ENCODE results near the gene NUDT4. TPM values are rescaled to one million over a fixed set of nuclear protein-coding genes. Genes with fewer than 3 reads are reported as not detected.
"Not testable (repeated sequence)": the region's sequence is repeated elsewhere in the genome, so short reads cannot be mapped to it uniquely, and the experiment has no call there.

The NUDT4 gene
- total RNA-seq, 2 experiments from 2014 or later = 52.2 to 53.1 TPM

GRCh38 chr12:93407054-93407962, 29.6 kb downstream of the NUDT4 start:
- H3K27ac Mint-ChIP-seq = peak overlapping the region; percentile 47
- peaks cover 48% of the 10 kb centered on the region for H3K4me1 Mint-ChIP-seq (ENCODE audit: low read depth)
- CTCF ChIA-PET = interaction anchor here (1.2 to 4.6 kb wide), 3 partner anchors 11 to 27 kb away, joined by 3 to 32 read pairs (median 7); no protein-coding TSS in a partner anchor
- DNase-seq = no peak
- H3K27me3 Mint-ChIP-seq (ENCODE audit: low read depth) = no peaks in the 10 kb centered on the region
- peaks cover 44% of the 10 kb centered on the region for H3K36me3 Mint-ChIP-seq (ENCODE audit: low read depth)
- H3K9me3 Mint-ChIP-seq = peaks cover 2% of the 10 kb centered on the region
- intact Hi-C loops (cut with micrococcal nuclease) = no loop called here
- H3K4me3 Mint-ChIP-seq = no peak overlapping the region

GRCh38 chr12:93407963-93408283, 30.2 kb downstream of the NUDT4 start:
- CTCF ChIA-PET = interaction anchor here (0.6 to 4.6 kb wide), 4 partner anchors 11 to 422 kb away, joined by 3 to 32 read pairs (median 5); no protein-coding TSS in a partner anchor
- Mint-ChIP-seq H3K27me3 (ENCODE audit: low read depth) (no peaks in the 10 kb centered on the region), H3K4me1 (ENCODE audit: low read depth) (peaks cover 47% of the 10 kb centered on the region), H3K4me3 (no peak overlapping the region), H3K36me3 (ENCODE audit: low read depth) (peaks cover 40% of the 10 kb centered on the region), H3K27ac (peak overlapping the region; percentile 43), H3K9me3 (peaks cover 2% of the 10 kb centered on the region)
- intact Hi-C loops (cut with micrococcal nuclease) = no loop called here
- DNase-seq = no peak

GRCh38 chr12:93408813-93409212, 31.1 kb downstream of the NUDT4 start:
- CTCF ChIA-PET = interaction anchor here (1.2 to 4.6 kb wide), 3 partner anchors 11 to 28 kb away, joined by 3 to 32 read pairs (median 7); no protein-coding TSS in a partner anchor
- intact Hi-C loops (cut with micrococcal nuclease) = no loop called here
- Mint-ChIP-seq H3K4me1 (ENCODE audit: low read depth) (peaks cover 53% of the 10 kb centered on the region), H3K27ac (peak overlapping the region; percentile 50), H3K4me3 (no peak overlapping the region), H3K27me3 (ENCODE audit: low read depth) (no peaks in the 10 kb centered on the region), H3K9me3 (peaks cover 2% of the 10 kb centered on the region), H3K36me3 (ENCODE audit: low read depth) (peaks cover 39% of the 10 kb centered on the region)
- no peak for DNase-seq

- DNase-seq; H3K4me3 Mint-ChIP-seq; H3K27me3 Mint-ChIP-seq (ENCODE audit: low read depth); H3K9me3 Mint-ChIP-seq; intact Hi-C loops (cut with micrococcal nuclease): not testable (repeated sequence)
- CTCF ChIA-PET = interaction anchor here (0.8 to 4.6 kb wide), 2 partner anchors 11 to 14 kb away, joined by 3 to 32 read pairs; no protein-coding TSS in a partner anchor
- Mint-ChIP-seq H3K36me3 (ENCODE audit: low read depth) (peaks cover 40% of the 10 kb centered on the region), H3K27ac (peak overlapping the region; percentile 50), H3K4me1 (ENCODE audit: low read depth) (peaks cover 57% of the 10 kb centered on the region)
Measured at GRCh38 chr12:93409343-93410187, 31.8 kb downstream of the NUDT4 start.

GRCh38 chr12:93411060-93411459, 33.3 kb downstream of the NUDT4 start:
- not testable (repeated sequence) for H3K27me3 Mint-ChIP-seq (ENCODE audit: low read depth)
- H3K36me3 Mint-ChIP-seq (ENCODE audit: low read depth) = peaks cover 40% of the 10 kb centered on the region
- CTCF ChIA-PET = interaction anchor here (0.5 to 4.6 kb wide), 8 partner anchors 9 to 424 kb away, joined by 3 to 32 read pairs (median 4); partner anchors contain the start of gene MRPL42

GRCh38 chr12:93412396-93412795, 34.7 kb downstream of the NUDT4 start:
- peaks cover 37% of the 10 kb centered on the region for H3K36me3 Mint-ChIP-seq (ENCODE audit: low read depth)

More at GRCh38 chr12:93411060-93411459, 33.3 kb downstream of the NUDT4 start:
- intact Hi-C loops (cut with micrococcal nuclease); H3K9me3 Mint-ChIP-seq; H3K4me3 Mint-ChIP-seq; DNase-seq: not testable (repeated sequence)
- Mint-ChIP-seq H3K27ac (peak overlapping the region; percentile 34), H3K4me1 (ENCODE audit: low read depth) (peaks cover 69% of the 10 kb centered on the region)

GRCh38 chr12:93413064-93413463, 35.3 kb downstream of the NUDT4 start:
- intact Hi-C loops (cut with micrococcal nuclease) = no loop called here
- H3K27ac Mint-ChIP-seq = peak overlapping the region; percentile 63
- H3K27me3 Mint-ChIP-seq (ENCODE audit: low read depth) = no peaks in the 10 kb centered on the region
- H3K9me3 Mint-ChIP-seq = peaks cover 2% of the 10 kb centered on the region
- peaks cover 76% of the 10 kb centered on the region for H3K4me1 Mint-ChIP-seq (ENCODE audit: low read depth)
- DNase-seq = no peak
- peaks cover 34% of the 10 kb centered on the region for H3K36me3 Mint-ChIP-seq (ENCODE audit: low read depth)
- CTCF ChIA-PET = interaction anchor here (0.6 to 2.2 kb wide), 4 partner anchors 16 to 689 kb away, joined by 4 to 6 read pairs (median 4); no protein-coding TSS in a partner anchor
- H3K4me3 Mint-ChIP-seq = no peak overlapping the region

More at GRCh38 chr12:93412396-93412795, 34.7 kb downstream of the NUDT4 start:
- Mint-ChIP-seq H3K4me1 (ENCODE audit: low read depth) (peaks cover 78% of the 10 kb centered on the region), H3K27ac (peak overlapping the region; percentile 56)
- DNase-seq; H3K4me3 Mint-ChIP-seq; H3K9me3 Mint-ChIP-seq; H3K27me3 Mint-ChIP-seq (ENCODE audit: low read depth); intact Hi-C loops (cut with micrococcal nuclease): not testable (repeated sequence)
- CTCF ChIA-PET = interaction anchor here (0.8 to 2.2 kb wide), 3 partner anchors 16 to 690 kb away, joined by 4 to 6 read pairs (median 5); no protein-coding TSS in a partner anchor

- DNase-seq = no peak
- Mint-ChIP-seq H3K9me3 (peaks cover 2% of the 10 kb centered on the region), H3K4me3 (no peak overlapping the region), H3K27me3 (ENCODE audit: low read depth) (no peaks in the 10 kb centered on the region), H3K36me3 (ENCODE audit: low read depth) (peaks cover 17% of the 10 kb centered on the region), H3K4me1 (ENCODE audit: low read depth) (peaks cover 83% of the 10 kb centered on the region), H3K27ac (peak overlapping the region; percentile 79)
- CTCF ChIA-PET = interaction anchor here (0.5 to 2.0 kb wide), 7 partner anchors 11 to 462 kb away, joined by 3 to 6 read pairs (median 4); no protein-coding TSS in a partner anchor
- intact Hi-C loops (cut with micrococcal nuclease) = loop anchor here (1.0 to 2.0 kb wide), 2 partner anchors 13 to 306 kb away; no protein-coding TSS in a partner anchor
Measured at GRCh38 chr12:93415723-93416464, 38.2 kb downstream of the NUDT4 start.

GRCh38 chr12:93417967-93418480, 40.3 kb downstream of the NUDT4 start:
- Mint-ChIP-seq H3K4me3 (no peak overlapping the region), H3K4me1 (ENCODE audit: low read depth) (peaks cover 85% of the 10 kb centered on the region), H3K27ac (no peak overlapping the region), H3K27me3 (ENCODE audit: low read depth) (no peaks in the 10 kb centered on the region), H3K9me3 (no peaks in the 10 kb centered on the region), H3K36me3 (ENCODE audit: low read depth) (peaks cover 5% of the 10 kb centered on the region)
- CTCF ChIA-PET = interaction anchor here (1.3 to 1.6 kb wide), 2 partner anchors 14 to 430 kb away, joined by 6 to 10 read pairs; no protein-coding TSS in a partner anchor
- intact Hi-C loops (cut with micrococcal nuclease) = no loop called here
- DNase-seq = no peak

GRCh38 chr12:93419388-93420034, 41.8 kb downstream of the NUDT4 start:
- no peak for DNase-seq
- CTCF ChIA-PET = interaction anchor here (0.6 to 4.1 kb wide), 33 partner anchors 9 to 688 kb away, joined by 3 to 32 read pairs (median 4); no protein-coding TSS in a partner anchor
- Mint-ChIP-seq H3K27me3 (ENCODE audit: low read depth) (no peaks in the 10 kb centered on the region), H3K27ac (no peak overlapping the region), H3K36me3 (ENCODE audit: low read depth) (peaks cover 3% of the 10 kb centered on the region), H3K9me3 (no peaks in the 10 kb centered on the region), H3K4me3 (no peak overlapping the region), H3K4me1 (ENCODE audit: low read depth) (peaks cover 88% of the 10 kb centered on the region)
- intact Hi-C loops (cut with micrococcal nuclease) = loop anchor here (1.0 to 5.0 kb wide), 6 partner anchors 41 to 683 kb away; no protein-coding TSS in a partner anchor

Measured in activated naive CD4-positive, alpha-beta T cell treated with anti-CD3 and anti-CD28 coated beads for 36 hours (primary cell).